HG03457 (cell line): Measurements from ENCODE around the gene GARIN3.
"Not testable (repeated sequence)": the region's sequence is repeated elsewhere in the genome, so short reads cannot be mapped to it uniquely, and the experiment has no call there.

Experiments used
- ATAC-seq: cut with Tn5 transposase; IDR thresholded peaks from one replicate; pipeline ENCODE4 v1.9.1; 2021; ENCODE audit warnings: moderate number of reproducible peaks; ENCODE audit not compliant: unreplicated experiment

GARIN3 gene

GRCh38 chr5:157166214-157167213 lies at the start of gene GARIN3:
TSS of gene GARIN3 (minus strand) at chr5:157166264. CDS start at chr5:157166168, 96 bp downstream.
- no peak for ATAC-seq

DNA sequence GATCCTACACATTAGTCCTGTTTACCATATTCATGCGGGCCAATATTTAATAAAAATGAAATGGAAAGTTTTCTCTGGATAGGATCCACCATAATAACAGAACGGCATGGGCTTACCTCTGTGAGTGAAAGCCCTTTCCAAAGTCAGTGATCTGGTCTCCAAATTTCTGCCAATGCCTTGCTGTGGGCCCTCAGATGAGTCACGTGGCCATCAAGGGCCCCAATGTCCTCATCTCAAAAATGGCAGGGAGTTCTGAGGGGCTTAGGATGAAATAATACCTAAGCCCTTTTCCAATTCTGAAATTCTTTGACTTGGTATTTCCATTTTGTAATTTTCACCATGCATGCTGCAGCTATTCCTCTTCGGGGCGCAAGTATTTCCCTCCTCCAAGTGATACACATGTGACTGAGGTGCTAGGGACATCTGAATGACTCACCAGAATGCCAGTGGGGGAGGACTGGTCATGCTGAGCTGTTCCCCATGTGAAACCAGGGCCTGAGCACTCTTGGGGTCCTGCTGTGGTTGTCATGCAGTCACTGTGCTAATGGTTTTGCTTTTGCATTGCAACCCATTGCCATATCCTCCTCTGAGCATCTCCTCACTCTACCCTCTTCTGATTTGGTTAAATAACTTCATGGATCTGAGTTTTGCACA lies 49.6 kb upstream of the GARIN3 start:
- ATAC-seq = no peak

DNA sequence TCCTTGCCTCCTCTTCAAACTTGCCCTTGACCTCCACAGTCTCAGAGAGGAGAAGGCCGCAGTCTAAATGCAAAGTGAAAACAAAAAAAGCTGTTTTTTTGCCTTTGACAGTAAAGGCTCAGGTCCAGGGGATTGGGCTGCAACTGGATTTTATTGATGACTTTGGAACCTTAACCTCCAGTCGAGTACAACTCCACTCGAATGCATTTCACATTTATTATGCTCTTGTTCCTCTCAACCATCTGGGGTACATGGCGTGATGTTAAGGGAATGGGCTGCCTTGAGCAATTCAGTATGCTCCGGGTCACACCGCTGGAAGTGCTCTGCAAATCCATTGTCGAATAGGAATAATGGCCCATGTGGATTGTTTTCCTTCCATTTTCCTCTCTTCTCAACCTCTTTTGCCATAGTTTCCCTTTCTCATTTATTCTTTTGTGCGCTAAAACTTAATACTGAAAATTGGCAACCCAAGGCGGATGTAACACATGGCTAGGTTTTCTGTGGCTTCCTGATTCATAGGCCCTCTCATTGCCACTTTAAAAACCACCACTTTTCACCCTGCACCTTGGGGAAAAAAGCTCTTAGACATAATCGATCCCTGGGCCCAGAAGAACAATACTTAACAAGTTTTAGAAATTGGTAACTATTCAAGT lies 48.9 kb upstream of the GARIN3 start:
- ATAC-seq = peak; percentile 43

DNA sequence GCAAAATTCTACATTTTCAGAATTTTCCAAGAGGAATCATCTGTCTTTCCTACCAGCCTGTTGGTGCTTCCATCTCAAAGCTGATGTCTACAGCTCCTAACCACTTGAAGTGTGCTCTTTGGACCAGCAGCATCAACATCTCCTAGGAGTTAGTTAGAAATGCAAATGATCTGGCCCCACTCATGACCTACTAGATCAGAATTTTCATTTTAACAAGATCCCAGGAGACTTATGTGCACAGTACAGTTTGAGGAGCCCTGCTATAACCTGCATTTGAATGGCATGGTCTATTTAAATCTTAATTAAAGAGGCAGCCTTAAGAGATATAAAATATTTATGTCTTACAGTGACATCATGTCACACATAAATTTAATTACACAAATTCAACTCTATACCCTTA lies 48.4 kb upstream of the GARIN3 start:
- no peak for ATAC-seq

- no peak for ATAC-seq
Measured at GRCh38 chr5:157213527-157214243, 47.6 kb upstream of the GARIN3 start.

GRCh38 chr5:157212307-157212706 lies 46.2 kb upstream of the GARIN3 start:
- ATAC-seq = no peak

GRCh38 chr5:157210652-157211051 lies 44.6 kb upstream of the GARIN3 start:
- ATAC-seq = not testable (repeated sequence)

GRCh38 chr5:157205708-157206107 lies 39.6 kb upstream of the GARIN3 start:
- no peak for ATAC-seq

GRCh38 chr5:157204765-157205164 lies 38.7 kb upstream of the GARIN3 start:
- ATAC-seq = no peak

- ATAC-seq = no peak
Measured at GRCh38 chr5:157203417-157203816, 37.4 kb upstream of the GARIN3 start.

- no peak for ATAC-seq
Measured at GRCh38 chr5:157201857-157202256, 35.8 kb upstream of the GARIN3 start.

- ATAC-seq = no peak
Measured at GRCh38 chr5:157198277-157198986, 32.4 kb upstream of the GARIN3 start.

DNA sequence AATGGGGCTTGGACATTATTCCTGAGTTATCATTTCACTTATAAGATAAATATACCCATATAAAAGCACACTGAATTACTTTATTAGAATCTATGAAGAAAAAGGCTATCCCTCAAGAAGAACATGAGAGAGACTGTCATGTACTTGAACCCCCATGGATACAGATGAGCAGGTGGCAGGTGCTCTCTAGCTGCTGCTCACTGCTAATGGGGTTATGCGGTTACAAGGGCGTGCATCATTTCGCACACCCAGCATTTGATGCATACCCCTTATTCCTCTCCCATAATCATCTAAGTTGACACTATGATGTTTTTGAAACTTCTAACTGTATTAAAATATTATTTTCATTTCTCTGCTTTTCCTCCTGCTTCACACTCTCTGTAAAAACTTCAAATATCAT lies 31.0 kb upstream of the GARIN3 start:
- ATAC-seq = no peak

- ATAC-seq = no peak
Measured at GRCh38 chr5:157196045-157196444, 30.0 kb upstream of the GARIN3 start.

GRCh38 chr5:157193699-157194424 lies 27.8 kb upstream of the GARIN3 start:
- no peak for ATAC-seq

- no peak for ATAC-seq
Measured at GRCh38 chr5:157189223-157189622, 23.2 kb upstream of the GARIN3 start.

DNA sequence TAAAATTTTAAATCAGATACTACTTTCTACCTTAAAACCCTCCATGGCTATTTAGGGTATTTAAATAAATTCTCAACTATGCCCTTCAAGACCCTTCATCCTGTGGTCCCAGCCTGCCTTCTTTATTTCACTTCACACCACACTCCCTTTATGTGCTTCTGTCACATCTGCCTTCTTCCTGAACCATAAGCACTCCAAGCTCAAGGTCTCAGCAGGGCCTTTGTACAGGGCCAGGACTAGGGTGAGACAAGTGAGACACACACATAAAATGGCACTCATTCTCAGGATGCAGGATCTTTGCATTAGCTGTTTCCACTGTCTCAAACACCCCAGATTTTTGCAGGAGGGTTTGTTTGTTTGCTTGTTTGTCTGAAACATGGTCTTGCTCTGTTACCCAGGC lies 22.2 kb upstream of the GARIN3 start:
- ATAC-seq = no peak

DNA sequence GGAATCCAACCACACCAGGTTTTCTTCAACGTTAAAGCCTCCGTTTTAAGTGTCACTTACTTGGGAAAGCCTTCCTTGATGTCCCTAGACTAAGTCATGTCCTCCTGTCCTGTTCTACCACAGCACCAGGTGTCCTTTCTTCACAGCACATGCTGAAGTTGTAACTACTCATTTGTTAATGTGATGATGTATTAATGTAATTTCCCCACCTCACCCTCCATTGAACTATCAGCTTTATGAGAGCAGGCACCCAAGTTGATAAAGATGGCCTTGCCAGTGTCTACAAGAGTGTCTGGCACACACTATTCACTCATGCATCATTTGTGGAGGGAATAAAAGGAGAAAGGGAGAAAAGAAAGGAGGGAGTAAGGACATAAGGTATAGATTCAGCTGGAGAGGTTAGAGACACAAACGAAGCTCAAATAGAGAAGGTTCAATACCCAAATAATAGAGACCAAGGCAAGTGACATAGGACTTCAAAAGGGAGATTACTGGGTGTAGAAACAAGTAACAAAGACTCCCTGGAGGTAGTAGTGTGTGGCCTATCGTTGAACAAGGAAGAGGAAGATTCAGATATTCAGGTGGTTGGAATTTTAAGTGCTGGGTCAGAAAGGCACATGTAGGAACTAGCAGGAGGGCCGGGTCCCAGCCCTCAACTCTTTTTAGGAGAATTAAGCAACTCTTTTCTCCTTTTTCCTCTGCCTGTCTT lies 21.1 kb upstream of the GARIN3 start:
- no peak for ATAC-seq
